HepG2 (cell line): Measurements from ENCODE around the gene TOP2A. TPM values are rescaled to one million over a fixed set of nuclear protein-coding genes. Genes with fewer than 3 reads are reported as not detected.
A peak's percentile ranks its signal among the peaks of the same experiment; 100 is the strongest.

ENCODE experiments used
- ASH2L ChIP-seq: fragments of 300-600, 200-600 bp; sonication (generic); IDR thresholded peaks from 2 replicates; pipeline ENCODE4 v1.7.0; 2017; ENCODE audit warnings: low read depth, mild to moderate bottlenecking, moderate library complexity, mixed read lengths, low read length; ENCODE audit not compliant: insufficient read length
- GABPB1 ChIP-seq: IDR thresholded peaks from 2 replicates; pipeline ENCODE4 v1.6.1; 2016; ENCODE audit warnings: mild to moderate bottlenecking, missing genetic modification reagents, moderate library complexity, missing compliant biosample characterization
- MTA1 ChIP-seq: sonication (generic); formaldehyde crosslinking; IDR thresholded peaks from 2 replicates; pipeline ENCODE4 v1.4.0; 2020; ENCODE audit warnings: missing genetic modification reagents, mild to moderate bottlenecking, borderline replicate concordance
- ZFP82 ChIP-seq: sonication (generic); formaldehyde crosslinking; IDR thresholded peaks from 2 replicates; pipeline ENCODE4 v1.5.1; 2020; ENCODE audit warnings: mild to moderate bottlenecking, missing genetic modification reagents, borderline replicate concordance
- ZNF878 ChIP-seq: sonication (generic); formaldehyde crosslinking; IDR thresholded peaks from 2 replicates; pipeline ENCODE4 v1.8.1; 2023; ENCODE audit warnings: mild to moderate bottlenecking, missing genetic modification reagents, moderate library complexity
- polyA plus RNA-seq, 8 experiments: library from polyadenylated mRNA; depleted of rRNA in 3 of 8; stranded (reverse) in 7 of 8; unstranded in 1 of 8; fragments of >200 nt; fragmentation: Illumina TruSeq in 4 of 8; extraction: Trizol in 4 of 8; gene quantifications; 2 replicates each; pipeline versions ENCODE4 v1.2.1 to v1.2.3, GENCODE V29; 2011 to 2016; ENCODE audit warnings: low read depth in 4 of 8, missing spikeins in 1 of 8, mixed read lengths in 1 of 8; ENCODE audit not compliant: insufficient read depth in 1 of 8
- total RNA-seq, 5 experiments: library from RNA; depleted of rRNA; stranded (reverse); fragments of >200 nt; fragmentation: Illumina TruSeq; extraction: Trizol; gene quantifications; 2 replicates each; pipeline ENCODE4 v1.2.3, GENCODE V29; 2016; ENCODE audit warnings: low read depth in 1 of 5
- TF ChIP-seq, protein P1 (sequence below): sonication (generic); formaldehyde crosslinking; IDR thresholded peaks from 2 replicates; pipeline ENCODE4 v1.5.0; 2020; ENCODE audit warnings: mild to moderate bottlenecking, missing genetic modification reagents
- TF ChIP-seq, protein P2 (sequence below): sonication (generic); formaldehyde crosslinking; IDR thresholded peaks from 2 replicates; pipeline ENCODE4 v1.5.0; 2020; ENCODE audit warnings: missing genetic modification reagents
- TF ChIP-seq, protein P3 (sequence below): sonication (generic); formaldehyde crosslinking; IDR thresholded peaks from 2 replicates; pipeline ENCODE4 v1.5.1; 2020; ENCODE audit warnings: missing genetic modification reagents, mild to moderate bottlenecking, borderline replicate concordance
- TF ChIP-seq, protein P4 (sequence below): sonication (generic); formaldehyde crosslinking; IDR thresholded peaks from 2 replicates; pipeline ENCODE4 v1.4.0; 2020; ENCODE audit warnings: missing genetic modification reagents, mild to moderate bottlenecking, borderline replicate concordance
- TF ChIP-seq, protein P5 (sequence below): sonication (generic); formaldehyde crosslinking; IDR thresholded peaks from 2 replicates; pipeline ENCODE4 v1.4.0; 2020; ENCODE audit warnings: missing genetic modification reagents

Gene TOP2A
- total and polyA plus RNA-seq, 2 of the 13 experiments (the other 11 are each of a cell fraction or from before 2014, with no cell fraction given), result 108 to 327 TPM

DNA sequence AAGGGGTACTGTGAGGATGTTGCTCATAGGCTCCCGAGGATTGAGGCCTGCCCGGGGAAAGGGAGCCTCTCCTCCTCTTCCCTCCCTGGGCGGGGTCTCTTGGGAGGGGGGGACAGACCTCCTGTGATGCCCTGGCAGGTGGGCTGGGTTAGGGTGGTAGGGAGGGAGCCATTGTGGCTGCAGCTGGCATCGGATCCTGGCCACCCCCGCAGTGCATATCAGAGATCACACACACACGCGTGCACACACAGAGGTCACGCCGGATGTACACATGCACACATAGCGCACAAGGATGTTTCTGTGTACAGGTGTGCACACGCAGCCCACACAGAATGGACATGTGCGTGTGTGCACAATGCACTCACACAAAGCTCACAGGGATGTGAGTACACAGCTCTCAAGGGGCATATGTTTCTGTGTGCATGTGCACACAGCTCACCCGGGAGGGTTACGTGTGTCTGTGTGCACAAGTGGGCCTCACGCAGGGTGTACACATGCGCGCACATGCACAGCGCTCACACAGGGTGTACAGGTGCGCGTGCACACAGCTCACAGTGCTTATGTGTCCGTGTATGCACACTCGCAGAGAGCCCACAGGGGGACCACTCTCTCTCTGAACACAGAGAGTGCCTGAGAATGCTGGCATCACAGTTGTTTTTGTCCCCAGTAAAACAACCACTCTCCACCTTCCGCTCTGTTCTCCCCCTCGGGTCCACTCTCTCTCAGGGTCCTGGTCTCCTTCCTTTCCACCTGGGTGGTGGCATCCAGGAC is 55.6 kb downstream of the TOP2A start (continued):
- TF ChIP-seq, protein P1, sequence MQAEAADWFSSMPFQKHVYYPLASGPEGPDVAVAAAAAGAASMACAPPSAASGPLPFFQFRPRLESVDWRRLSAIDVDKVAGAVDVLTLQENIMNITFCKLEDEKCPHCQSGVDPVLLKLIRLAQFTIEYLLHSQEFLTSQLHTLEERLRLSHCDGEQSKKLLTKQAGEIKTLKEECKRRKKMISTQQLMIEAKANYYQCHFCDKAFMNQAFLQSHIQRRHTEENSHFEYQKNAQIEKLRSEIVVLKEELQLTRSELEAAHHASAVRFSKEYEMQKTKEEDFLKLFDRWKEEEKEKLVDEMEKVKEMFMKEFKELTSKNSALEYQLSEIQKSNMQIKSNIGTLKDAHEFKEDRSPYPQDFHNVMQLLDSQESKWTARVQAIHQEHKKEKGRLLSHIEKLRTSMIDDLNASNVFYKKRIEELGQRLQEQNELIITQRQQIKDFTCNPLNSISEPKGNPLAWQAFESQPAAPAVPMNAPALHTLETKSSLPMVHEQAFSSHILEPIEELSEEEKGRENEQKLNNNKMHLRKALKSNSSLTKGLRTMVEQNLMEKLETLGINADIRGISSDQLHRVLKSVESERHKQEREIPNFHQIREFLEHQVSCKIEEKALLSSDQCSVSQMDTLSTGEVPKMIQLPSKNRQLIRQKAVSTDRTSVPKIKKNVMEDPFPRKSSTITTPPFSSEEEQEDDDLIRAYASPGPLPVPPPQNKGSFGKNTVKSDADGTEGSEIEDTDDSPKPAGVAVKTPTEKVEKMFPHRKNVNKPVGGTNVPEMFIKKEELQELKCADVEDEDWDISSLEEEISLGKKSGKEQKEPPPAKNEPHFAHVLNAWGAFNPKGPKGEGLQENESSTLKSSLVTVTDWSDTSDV, result no peak
- TF ChIP-seq ASH2L (peak; percentile 43), GABPB1 (CRISPR knock-in tag) (no peak), ZNF878 (CRISPR knock-in tag) (no peak), ZFP82 (CRISPR knock-in tag) (no peak), MTA1 (CRISPR knock-in tag) (peak; percentile 20; the same call in 1 of the 2 replicates)
- TF ChIP-seq, protein P2, sequence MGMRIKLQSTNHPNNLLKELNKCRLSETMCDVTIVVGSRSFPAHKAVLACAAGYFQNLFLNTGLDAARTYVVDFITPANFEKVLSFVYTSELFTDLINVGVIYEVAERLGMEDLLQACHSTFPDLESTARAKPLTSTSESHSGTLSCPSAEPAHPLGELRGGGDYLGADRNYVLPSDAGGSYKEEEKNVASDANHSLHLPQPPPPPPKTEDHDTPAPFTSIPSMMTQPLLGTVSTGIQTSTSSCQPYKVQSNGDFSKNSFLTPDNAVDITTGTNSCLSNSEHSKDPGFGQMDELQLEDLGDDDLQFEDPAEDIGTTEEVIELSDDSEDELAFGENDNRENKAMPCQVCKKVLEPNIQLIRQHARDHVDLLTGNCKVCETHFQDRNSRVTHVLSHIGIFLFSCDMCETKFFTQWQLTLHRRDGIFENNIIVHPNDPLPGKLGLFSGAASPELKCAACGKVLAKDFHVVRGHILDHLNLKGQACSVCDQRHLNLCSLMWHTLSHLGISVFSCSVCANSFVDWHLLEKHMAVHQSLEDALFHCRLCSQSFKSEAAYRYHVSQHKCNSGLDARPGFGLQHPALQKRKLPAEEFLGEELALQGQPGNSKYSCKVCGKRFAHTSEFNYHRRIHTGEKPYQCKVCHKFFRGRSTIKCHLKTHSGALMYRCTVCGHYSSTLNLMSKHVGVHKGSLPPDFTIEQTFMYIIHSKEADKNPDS, result 0 out of 2 replicates have a peak, but pooled peaks have one; percentile 2
- TF ChIP-seq, protein P3, sequence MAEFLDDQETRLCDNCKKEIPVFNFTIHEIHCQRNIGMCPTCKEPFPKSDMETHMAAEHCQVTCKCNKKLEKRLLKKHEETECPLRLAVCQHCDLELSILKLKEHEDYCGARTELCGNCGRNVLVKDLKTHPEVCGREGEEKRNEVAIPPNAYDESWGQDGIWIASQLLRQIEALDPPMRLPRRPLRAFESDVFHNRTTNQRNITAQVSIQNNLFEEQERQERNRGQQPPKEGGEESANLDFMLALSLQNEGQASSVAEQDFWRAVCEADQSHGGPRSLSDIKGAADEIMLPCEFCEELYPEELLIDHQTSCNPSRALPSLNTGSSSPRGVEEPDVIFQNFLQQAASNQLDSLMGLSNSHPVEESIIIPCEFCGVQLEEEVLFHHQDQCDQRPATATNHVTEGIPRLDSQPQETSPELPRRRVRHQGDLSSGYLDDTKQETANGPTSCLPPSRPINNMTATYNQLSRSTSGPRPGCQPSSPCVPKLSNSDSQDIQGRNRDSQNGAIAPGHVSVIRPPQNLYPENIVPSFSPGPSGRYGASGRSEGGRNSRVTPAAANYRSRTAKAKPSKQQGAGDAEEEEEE, result 0 out of 2 replicates have a peak, but pooled peaks have one; percentile 21
- TF ChIP-seq, protein P4, sequence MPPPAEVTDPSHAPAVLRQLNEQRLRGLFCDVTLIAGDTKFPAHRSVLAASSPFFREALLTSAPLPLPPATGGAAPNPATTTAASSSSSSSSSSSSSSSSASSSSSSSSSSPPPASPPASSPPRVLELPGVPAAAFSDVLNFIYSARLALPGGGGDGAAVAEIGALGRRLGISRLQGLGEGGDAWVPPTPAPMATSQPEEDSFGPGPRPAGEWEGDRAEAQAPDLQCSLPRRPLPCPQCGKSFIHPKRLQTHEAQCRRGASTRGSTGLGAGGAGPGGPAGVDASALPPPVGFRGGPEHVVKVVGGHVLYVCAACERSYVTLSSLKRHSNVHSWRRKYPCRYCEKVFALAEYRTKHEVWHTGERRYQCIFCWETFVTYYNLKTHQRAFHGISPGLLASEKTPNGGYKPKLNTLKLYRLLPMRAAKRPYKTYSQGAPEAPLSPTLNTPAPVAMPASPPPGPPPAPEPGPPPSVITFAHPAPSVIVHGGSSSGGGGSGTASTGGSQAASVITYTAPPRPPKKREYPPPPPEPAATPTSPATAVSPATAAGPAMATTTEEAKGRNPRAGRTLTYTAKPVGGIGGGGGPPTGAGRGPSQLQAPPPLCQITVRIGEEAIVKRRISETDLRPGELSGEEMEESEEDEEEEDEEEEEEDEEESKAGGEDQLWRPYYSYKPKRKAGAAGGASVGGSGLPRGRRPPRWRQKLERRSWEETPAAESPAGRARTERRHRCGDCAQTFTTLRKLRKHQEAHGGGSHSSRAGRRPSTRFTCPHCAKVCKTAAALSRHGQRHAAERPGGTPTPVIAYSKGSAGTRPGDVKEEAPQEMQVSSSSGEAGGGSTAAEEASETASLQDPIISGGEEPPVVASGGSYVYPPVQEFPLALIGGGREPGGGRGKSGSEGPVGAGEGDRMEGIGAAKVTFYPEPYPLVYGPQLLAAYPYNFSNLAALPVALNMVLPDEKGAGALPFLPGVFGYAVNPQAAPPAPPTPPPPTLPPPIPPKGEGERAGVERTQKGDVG (CRISPR knock-in tag), result peak; percentile 10; the same call in 1 of the 2 replicates
- TF ChIP-seq, protein P5, sequence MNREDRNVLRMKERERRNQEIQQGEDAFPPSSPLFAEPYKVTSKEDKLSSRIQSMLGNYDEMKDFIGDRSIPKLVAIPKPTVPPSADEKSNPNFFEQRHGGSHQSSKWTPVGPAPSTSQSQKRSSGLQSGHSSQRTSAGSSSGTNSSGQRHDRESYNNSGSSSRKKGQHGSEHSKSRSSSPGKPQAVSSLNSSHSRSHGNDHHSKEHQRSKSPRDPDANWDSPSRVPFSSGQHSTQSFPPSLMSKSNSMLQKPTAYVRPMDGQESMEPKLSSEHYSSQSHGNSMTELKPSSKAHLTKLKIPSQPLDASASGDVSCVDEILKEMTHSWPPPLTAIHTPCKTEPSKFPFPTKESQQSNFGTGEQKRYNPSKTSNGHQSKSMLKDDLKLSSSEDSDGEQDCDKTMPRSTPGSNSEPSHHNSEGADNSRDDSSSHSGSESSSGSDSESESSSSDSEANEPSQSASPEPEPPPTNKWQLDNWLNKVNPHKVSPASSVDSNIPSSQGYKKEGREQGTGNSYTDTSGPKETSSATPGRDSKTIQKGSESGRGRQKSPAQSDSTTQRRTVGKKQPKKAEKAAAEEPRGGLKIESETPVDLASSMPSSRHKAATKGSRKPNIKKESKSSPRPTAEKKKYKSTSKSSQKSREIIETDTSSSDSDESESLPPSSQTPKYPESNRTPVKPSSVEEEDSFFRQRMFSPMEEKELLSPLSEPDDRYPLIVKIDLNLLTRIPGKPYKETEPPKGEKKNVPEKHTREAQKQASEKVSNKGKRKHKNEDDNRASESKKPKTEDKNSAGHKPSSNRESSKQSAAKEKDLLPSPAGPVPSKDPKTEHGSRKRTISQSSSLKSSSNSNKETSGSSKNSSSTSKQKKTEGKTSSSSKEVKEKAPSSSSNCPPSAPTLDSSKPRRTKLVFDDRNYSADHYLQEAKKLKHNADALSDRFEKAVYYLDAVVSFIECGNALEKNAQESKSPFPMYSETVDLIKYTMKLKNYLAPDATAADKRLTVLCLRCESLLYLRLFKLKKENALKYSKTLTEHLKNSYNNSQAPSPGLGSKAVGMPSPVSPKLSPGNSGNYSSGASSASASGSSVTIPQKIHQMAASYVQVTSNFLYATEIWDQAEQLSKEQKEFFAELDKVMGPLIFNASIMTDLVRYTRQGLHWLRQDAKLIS, result peak; percentile 57; the same call in 1 of the 2 replicates
